PC-3 (cell line): ENCODE data around the gene DICER1.

Source experiments
- CTCF ChIP-seq: fragments of 300-600 bp; sonication (generic); conservative IDR thresholded peaks from 2 replicates; pipeline ENCODE4 v1.5.1; 2017; ENCODE audit warnings: antibody characterized with exemption, low read depth, mild to moderate bottlenecking, low read length
- EZH2 ChIP-seq: fragments of 300-600 bp; sonication (generic); IDR thresholded peaks from one replicate; pipeline ENCODE4 v1.6.1; 2017; ENCODE audit warnings: antibody characterized with exemption, mild to moderate bottlenecking, low read length; ENCODE audit not compliant: unreplicated experiment
- EZH2phosphoT487 ChIP-seq: fragments of 300-600 bp; sonication (generic); IDR thresholded peaks from 2 replicates; pipeline ENCODE4 v1.6.1; 2018; ENCODE audit warnings: mild to moderate bottlenecking, antibody characterized with exemption, low read length, borderline replicate concordance

GRCh38 chr14:95125915-95126314 lies 31.4 kb downstream of the DICER1 start:
- TF ChIP-seq CTCF (no peak), EZH2phosphoT487 (no peak), EZH2 (no peak)
